ENCODE data around the gene KLHL22. TPM values are rescaled to one million over a fixed set of nuclear protein-coding genes. Genes with fewer than 3 reads are reported as not detected.

Gene KLHL22
- total RNA-seq, 2 donors from 2014 or later: 24.0 to 41.1 TPM

- H3K27me3 ChIP-seq (replicated peaks; ENCODE audit: insufficient read depth): no peaks in the 10 kb centered on the region
- no peak for TF ChIP-seq CTCF (IDR thresholded peaks at IDR 0.05)
- peaks cover 33% of the 10 kb centered on the region for H3K36me3 ChIP-seq
- ATAC-seq (ENCODE audit: insufficient number of reproducible peaks, low FRiP score, low read depth) (no peak), DNase-seq (ENCODE audit: low spot score) (no peak)
- no peak overlapping the region for H3K27ac ChIP-seq
- peaks cover 0 to 5% of the 10 kb centered on the region in 2 donors for H3K4me1 ChIP-seq (ENCODE audit: control insufficient read depth in 1 of 2, low read depth in 2 of 2)
- no peaks in the 10 kb centered on the region for H3K9me3 ChIP-seq
- H3K4me3 ChIP-seq: no peak overlapping the region
These were observed 28.8 kb downstream of the KLHL22 start for GRCh38 chr22:20466659-20467379.

GRCh38 chr22:20465759-20466077 is 29.9 kb downstream of the KLHL22 start:
- H3K27ac ChIP-seq: no peak overlapping the region
- DNase-seq (ENCODE audit: low spot score): no peak
- no peaks in the 10 kb centered on the region for H3K9me3 ChIP-seq
- no peak for TF ChIP-seq CTCF (IDR thresholded peaks at IDR 0.05)
- ATAC-seq (ENCODE audit: insufficient number of reproducible peaks, low FRiP score, low read depth): no peak
- peaks cover 23% of the 10 kb centered on the region for H3K36me3 ChIP-seq
- H3K27me3 ChIP-seq (replicated peaks; ENCODE audit: insufficient read depth): no peaks in the 10 kb centered on the region
- H3K4me3 ChIP-seq: no peak overlapping the region
- H3K4me1 ChIP-seq (ENCODE audit: control insufficient read depth in 1 of 2, low read depth in 2 of 2): peaks cover 0 to 5% of the 10 kb centered on the region in 2 donors

- H3K36me3 ChIP-seq: peaks cover 23% of the 10 kb centered on the region
- TF ChIP-seq CTCF (IDR thresholded peaks at IDR 0.05): no peak
- DNase-seq (ENCODE audit: low spot score): no peak
- H3K9me3 ChIP-seq: no peaks in the 10 kb centered on the region
- H3K27me3 ChIP-seq (replicated peaks; ENCODE audit: insufficient read depth): no peaks in the 10 kb centered on the region
- H3K4me1 ChIP-seq (ENCODE audit: control insufficient read depth in 1 of 2, low read depth in 2 of 2): peaks cover 0 to 5% of the 10 kb centered on the region in 2 donors
- ATAC-seq (ENCODE audit: insufficient number of reproducible peaks, low FRiP score, low read depth): no peak
- no peak overlapping the region for H3K27ac ChIP-seq
- H3K4me3 ChIP-seq: no peak overlapping the region
These were observed 30.5 kb downstream of the KLHL22 start for GRCh38 chr22:20464912-20465758.

- ATAC-seq (ENCODE audit: insufficient number of reproducible peaks, low FRiP score, low read depth) (no peak), DNase-seq (ENCODE audit: low spot score) (no peak)
- Histone ChIP-seq H3K27ac (no peak overlapping the region), H3K36me3 (peaks cover 23% of the 10 kb centered on the region), H3K27me3 (replicated peaks; ENCODE audit: insufficient read depth) (no peaks in the 10 kb centered on the region), H3K9me3 (no peaks in the 10 kb centered on the region), H3K4me3 (no peak overlapping the region), H3K4me1 (ENCODE audit: control insufficient read depth in 1 of 2, low read depth in 2 of 2) (peaks cover 0 to 5% of the 10 kb centered on the region in 2 donors)
- no peak for TF ChIP-seq CTCF (IDR thresholded peaks at IDR 0.05)
These were observed 31.4 kb downstream of the KLHL22 start for GRCh38 chr22:20464096-20464614.

Data from thoracic aorta (tissue), 2 donors.